ENCODE measurements around the gene IKZF4.
"Not testable (repeated sequence)": the region's sequence is repeated elsewhere in the genome, so short reads cannot be mapped to it uniquely, and the experiment has no call there.

IKZF4 gene

DNA sequence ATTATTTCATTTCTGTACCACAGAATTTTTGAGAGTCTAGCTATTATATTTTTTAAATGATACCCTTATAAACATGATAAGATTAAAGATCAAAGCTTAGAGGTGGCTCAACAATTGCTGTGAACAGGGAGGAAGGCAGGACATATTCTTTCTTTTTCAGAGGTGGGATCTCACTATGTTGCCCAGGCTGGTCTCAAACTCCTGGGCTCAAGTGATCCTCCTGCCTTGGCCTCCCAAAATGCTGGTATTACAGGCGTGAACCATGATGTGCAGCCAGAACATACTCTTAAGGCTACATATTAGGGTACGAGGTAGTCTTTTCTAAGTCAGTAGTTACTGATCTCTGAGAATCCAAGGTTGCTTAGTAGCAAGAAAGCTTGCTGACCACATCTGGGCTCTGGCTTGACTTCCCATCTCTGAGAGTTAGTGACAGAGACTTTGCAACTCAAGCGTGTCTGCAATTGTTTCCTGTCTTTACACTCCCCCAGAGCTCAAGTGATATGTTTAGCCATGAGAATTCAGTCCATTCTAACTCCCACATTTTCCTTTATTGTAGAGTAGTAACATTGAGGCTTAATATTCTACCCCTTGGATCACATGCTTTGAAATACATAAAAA lies 38.4 kb upstream of the IKZF4 start:
- H3K9me3 ChIP-seq (ENCODE audit: control insufficient read depth, low read length) = no peaks in the 10 kb centered on the region
- H3K27me3 ChIP-seq (replicated peaks; ENCODE audit: control insufficient read depth, insufficient read depth, low read length, poor library complexity, severe bottlenecking) = no peaks in the 10 kb centered on the region
- DNase-seq = no peak
- H3K4me1 ChIP-seq (ENCODE audit: control insufficient read depth, insufficient read depth, low read length, poor library complexity, severe bottlenecking) = no peaks in the 10 kb centered on the region
- H3K36me3 ChIP-seq (ENCODE audit: control insufficient read depth, insufficient read depth, low read length) = peaks cover 21% of the 10 kb centered on the region
- no peak overlapping the region for H3K4me3 ChIP-seq (ENCODE audit: insufficient read depth, low read depth, low read length, poor library complexity, severe bottlenecking)
- no peak overlapping the region for H3K27ac ChIP-seq (ENCODE audit: insufficient read depth, low read length, poor library complexity, severe bottlenecking)

DNA sequence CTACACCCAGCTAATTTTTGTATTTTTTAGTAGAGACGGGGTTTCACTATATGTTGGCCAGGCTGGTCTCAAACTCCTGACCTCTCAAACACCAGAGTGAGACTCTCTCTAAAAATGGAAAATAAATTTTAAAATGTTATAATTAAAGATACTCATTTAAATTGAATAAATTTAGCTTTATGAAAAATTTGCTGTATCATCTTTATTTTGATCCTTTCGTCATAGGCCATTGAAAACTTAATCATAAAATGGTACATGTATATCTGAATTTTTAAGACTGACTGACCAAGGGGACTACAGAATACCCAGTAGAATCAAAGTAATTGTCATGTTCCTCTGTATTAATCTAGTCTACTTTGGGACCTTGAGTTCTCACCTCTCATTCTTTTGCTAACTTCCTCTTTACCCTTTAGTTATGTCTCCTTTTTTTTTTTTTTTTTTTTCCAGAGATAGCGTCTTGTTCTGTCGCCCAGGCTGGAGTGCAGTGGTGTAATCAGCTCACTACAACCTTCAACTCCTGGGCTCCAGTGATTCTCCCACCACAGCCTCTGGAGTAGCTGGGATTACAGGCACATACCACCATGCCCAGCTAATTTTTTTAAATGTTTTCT lies 37.5 kb upstream of the IKZF4 start:
- H3K4me3 ChIP-seq (ENCODE audit: insufficient read depth, low read depth, low read length, poor library complexity, severe bottlenecking) = no peak overlapping the region
- H3K27ac ChIP-seq (ENCODE audit: insufficient read depth, low read length, poor library complexity, severe bottlenecking) = no peak overlapping the region
- no peaks in the 10 kb centered on the region for H3K27me3 ChIP-seq (replicated peaks; ENCODE audit: control insufficient read depth, insufficient read depth, low read length, poor library complexity, severe bottlenecking)
- H3K36me3 ChIP-seq (ENCODE audit: control insufficient read depth, insufficient read depth, low read length) = peaks cover 22% of the 10 kb centered on the region
- DNase-seq = no peak
- no peaks in the 10 kb centered on the region for H3K4me1 ChIP-seq (ENCODE audit: control insufficient read depth, insufficient read depth, low read length, poor library complexity, severe bottlenecking)
- H3K9me3 ChIP-seq (ENCODE audit: control insufficient read depth, low read length) = no peaks in the 10 kb centered on the region

DNA sequence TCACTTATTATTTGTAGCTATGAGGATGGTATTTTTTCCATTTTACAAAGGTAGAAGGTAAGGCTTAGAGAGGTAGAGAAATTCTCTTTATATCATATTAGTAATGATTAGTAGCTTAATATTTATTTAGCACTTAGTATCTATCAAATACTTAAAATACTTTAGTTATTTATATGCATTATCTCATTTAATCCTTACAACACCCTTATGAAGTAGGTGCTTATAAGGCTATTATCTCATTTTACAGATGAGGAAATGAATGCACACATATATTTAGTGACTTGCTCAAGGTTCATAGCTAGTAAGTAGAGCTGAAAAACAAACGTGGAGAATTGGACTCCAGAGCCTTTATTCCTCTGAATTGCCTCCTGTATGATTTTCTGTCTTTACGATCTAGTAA lies 36.0 kb upstream of the IKZF4 start:
- Histone ChIP-seq H3K9me3 (ENCODE audit: control insufficient read depth, low read length) (no peaks in the 10 kb centered on the region), H3K27ac (ENCODE audit: insufficient read depth, low read length, poor library complexity, severe bottlenecking) (no peak overlapping the region), H3K36me3 (ENCODE audit: control insufficient read depth, insufficient read depth, low read length) (peaks cover 27% of the 10 kb centered on the region), H3K4me1 (ENCODE audit: control insufficient read depth, insufficient read depth, low read length, poor library complexity, severe bottlenecking) (no peaks in the 10 kb centered on the region), H3K4me3 (ENCODE audit: insufficient read depth, low read depth, low read length, poor library complexity, severe bottlenecking) (no peak overlapping the region), H3K27me3 (replicated peaks; ENCODE audit: control insufficient read depth, insufficient read depth, low read length, poor library complexity, severe bottlenecking) (no peaks in the 10 kb centered on the region)
- DNase-seq = no peak

DNA sequence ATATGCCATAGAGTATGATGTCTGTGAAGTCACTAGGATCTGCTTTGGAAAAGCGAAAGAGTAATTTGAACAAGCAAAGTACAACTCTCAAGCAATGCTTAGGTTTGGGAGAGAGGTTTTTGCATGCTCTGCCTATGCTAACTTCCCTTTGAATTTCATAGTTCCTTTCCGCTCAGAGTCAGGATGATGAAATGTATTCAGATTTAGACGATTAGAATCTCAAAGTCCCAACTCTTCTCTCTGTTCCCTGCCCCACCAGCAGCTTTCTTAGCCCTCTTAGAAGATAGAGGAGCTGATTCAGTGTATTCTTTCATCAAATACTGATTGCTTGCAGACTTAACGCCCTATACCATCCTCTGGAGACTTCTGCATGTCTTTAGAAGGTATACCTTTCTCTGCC lies 35.5 kb upstream of the IKZF4 start:
- Histone ChIP-seq H3K27me3 (replicated peaks; ENCODE audit: control insufficient read depth, insufficient read depth, low read length, poor library complexity, severe bottlenecking) (no peaks in the 10 kb centered on the region), H3K36me3 (ENCODE audit: control insufficient read depth, insufficient read depth, low read length) (peaks cover 28% of the 10 kb centered on the region), H3K27ac (ENCODE audit: insufficient read depth, low read length, poor library complexity, severe bottlenecking) (no peak overlapping the region), H3K9me3 (ENCODE audit: control insufficient read depth, low read length) (no peaks in the 10 kb centered on the region), H3K4me1 (ENCODE audit: control insufficient read depth, insufficient read depth, low read length, poor library complexity, severe bottlenecking) (no peaks in the 10 kb centered on the region), H3K4me3 (ENCODE audit: insufficient read depth, low read depth, low read length, poor library complexity, severe bottlenecking) (no peak overlapping the region)
- no peak for DNase-seq

DNA sequence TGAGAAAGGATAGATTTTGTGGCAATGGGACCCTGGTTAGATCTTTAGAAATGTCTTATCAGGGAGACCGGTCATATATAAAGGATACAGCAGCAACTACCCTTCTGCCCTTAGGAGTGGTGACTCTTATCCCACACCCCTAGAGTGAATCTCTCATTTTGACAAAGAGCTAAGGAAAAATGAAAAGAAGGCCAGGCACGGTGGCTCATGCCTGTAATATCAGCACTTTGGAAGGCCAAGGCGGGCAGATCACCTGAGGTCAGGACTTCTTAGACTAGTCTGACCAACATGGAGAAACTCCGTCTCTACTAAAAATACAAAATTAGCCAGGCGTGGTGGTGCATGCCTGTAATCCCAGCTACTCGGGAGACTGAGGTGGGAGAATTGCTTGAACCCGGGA lies 34.9 kb upstream of the IKZF4 start:
- not testable (repeated sequence) for H3K27ac ChIP-seq (ENCODE audit: insufficient read depth, low read length, poor library complexity, severe bottlenecking); H3K9me3 ChIP-seq (ENCODE audit: control insufficient read depth, low read length); H3K4me3 ChIP-seq (ENCODE audit: insufficient read depth, low read depth, low read length, poor library complexity, severe bottlenecking); H3K27me3 ChIP-seq (replicated peaks; ENCODE audit: control insufficient read depth, insufficient read depth, low read length, poor library complexity, severe bottlenecking); H3K4me1 ChIP-seq (ENCODE audit: control insufficient read depth, insufficient read depth, low read length, poor library complexity, severe bottlenecking); DNase-seq
- H3K36me3 ChIP-seq (ENCODE audit: control insufficient read depth, insufficient read depth, low read length) = peaks cover 30% of the 10 kb centered on the region

DNA sequence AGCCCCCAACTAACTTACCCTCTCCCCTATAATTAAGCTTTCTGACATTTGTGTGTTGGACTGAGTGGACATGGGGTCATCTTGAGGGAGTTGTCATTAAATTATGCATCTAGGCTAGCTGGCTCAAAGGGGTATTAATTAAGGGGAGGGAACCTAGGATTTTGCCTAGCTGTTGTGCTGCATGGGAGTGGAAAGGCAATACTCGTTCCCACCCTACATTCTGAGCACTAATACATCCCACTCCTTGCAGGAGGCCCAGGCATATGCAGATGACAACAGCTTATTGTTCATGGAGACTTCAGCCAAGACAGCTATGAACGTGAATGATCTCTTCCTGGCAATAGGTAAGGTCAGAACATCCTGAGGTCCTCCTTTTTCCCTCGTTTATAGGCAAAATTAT lies 29.7 kb upstream of the IKZF4 start:
- DNase-seq = no peak
- Histone ChIP-seq H3K4me3 (ENCODE audit: insufficient read depth, low read depth, low read length, poor library complexity, severe bottlenecking) (no peak overlapping the region), H3K4me1 (ENCODE audit: control insufficient read depth, insufficient read depth, low read length, poor library complexity, severe bottlenecking) (no peaks in the 10 kb centered on the region), H3K9me3 (ENCODE audit: control insufficient read depth, low read length) (no peaks in the 10 kb centered on the region), H3K27ac (ENCODE audit: insufficient read depth, low read length, poor library complexity, severe bottlenecking) (no peak overlapping the region), H3K36me3 (ENCODE audit: control insufficient read depth, insufficient read depth, low read length) (peaks cover 49% of the 10 kb centered on the region), H3K27me3 (replicated peaks; ENCODE audit: control insufficient read depth, insufficient read depth, low read length, poor library complexity, severe bottlenecking) (no peaks in the 10 kb centered on the region)

DNA sequence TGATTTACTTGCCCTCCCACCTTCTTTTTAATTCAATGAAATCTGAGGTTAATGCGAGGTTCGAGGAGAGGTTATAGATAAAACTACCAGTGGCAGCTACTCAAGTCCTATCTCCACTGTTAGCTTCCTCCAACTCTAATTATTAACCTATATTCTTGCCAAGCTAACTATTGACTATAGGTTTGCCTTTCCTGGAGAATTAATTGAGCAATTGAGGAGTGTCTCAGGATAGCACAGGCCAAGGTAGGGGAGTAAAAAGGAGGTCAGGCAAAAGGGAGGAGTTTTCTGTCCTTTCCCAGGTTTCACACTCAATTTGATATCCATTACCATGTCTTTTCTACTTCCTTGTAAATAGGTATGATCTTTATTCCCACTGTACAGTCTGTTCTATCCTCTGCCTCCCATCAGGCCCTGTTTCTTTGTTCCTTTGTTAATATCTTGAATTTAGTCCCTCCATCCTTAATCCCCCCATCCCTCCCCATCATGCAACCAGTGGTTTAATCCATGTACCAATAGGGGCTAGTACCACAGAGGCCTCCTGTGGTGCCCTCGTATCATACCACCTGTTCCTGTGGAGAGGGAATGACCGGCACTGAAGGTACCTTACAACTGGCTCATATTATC lies 27.5 kb upstream of the IKZF4 start:
- Histone ChIP-seq H3K27me3 (replicated peaks; ENCODE audit: control insufficient read depth, insufficient read depth, low read length, poor library complexity, severe bottlenecking) (no peaks in the 10 kb centered on the region), H3K27ac (ENCODE audit: insufficient read depth, low read length, poor library complexity, severe bottlenecking) (no peak overlapping the region), H3K36me3 (ENCODE audit: control insufficient read depth, insufficient read depth, low read length) (peaks cover 45% of the 10 kb centered on the region), H3K4me3 (ENCODE audit: insufficient read depth, low read depth, low read length, poor library complexity, severe bottlenecking) (no peak overlapping the region), H3K9me3 (ENCODE audit: control insufficient read depth, low read length) (no peaks in the 10 kb centered on the region), H3K4me1 (ENCODE audit: control insufficient read depth, insufficient read depth, low read length, poor library complexity, severe bottlenecking) (peaks cover 6% of the 10 kb centered on the region)
- no peak for DNase-seq

DNA sequence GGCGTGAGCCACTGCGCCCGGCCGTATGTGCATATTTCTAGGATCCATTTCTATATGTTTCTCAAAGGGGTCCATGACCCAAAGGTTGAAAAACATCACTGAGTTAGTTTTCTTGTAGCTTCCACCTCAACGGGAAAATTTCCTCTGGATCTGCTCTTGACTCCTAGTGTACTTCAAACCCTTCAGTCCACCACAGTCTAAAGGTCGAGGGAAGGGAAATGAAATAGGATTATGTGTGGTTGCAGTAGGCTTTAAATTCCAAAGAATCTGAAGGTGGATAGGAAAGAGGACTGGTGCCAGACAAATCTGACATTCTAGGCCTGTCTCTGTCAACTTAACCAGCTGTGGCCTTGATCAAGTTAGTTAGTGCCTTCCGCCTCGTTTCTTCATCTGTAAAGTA lies 25.5 kb upstream of the IKZF4 start:
- no peak for DNase-seq
- H3K36me3 ChIP-seq (ENCODE audit: control insufficient read depth, insufficient read depth, low read length) = peaks cover 36% of the 10 kb centered on the region

DNA sequence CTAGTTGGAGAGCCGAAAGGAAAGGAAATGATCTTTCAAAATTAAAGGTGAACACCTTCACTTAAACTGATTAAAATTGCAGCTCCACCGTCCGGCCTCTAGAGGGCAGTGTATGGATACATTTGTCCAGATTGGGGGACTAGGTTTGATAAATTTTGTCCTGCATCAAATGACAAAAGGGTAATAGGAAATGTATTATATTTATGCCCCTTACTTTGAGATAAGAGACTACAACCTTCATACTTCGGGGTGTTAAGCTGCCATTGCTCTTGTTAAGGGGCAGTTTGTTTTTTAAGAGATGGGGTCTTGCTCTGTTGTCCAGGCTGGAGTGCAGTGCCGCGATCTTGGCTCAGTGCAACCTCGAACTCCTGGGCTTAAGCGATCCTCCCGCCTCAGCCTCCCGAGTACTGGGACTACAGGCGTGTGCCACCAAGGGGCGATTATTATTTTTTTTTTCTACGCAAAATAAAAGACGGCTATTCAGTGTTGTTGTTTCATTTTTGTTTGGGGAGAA lies 24.6 kb upstream of the IKZF4 start:
- Histone ChIP-seq H3K9me3 (ENCODE audit: control insufficient read depth, low read length) (no peaks in the 10 kb centered on the region), H3K4me3 (ENCODE audit: insufficient read depth, low read depth, low read length, poor library complexity, severe bottlenecking) (no peak overlapping the region), H3K36me3 (ENCODE audit: control insufficient read depth, insufficient read depth, low read length) (peaks cover 27% of the 10 kb centered on the region), H3K27me3 (replicated peaks; ENCODE audit: control insufficient read depth, insufficient read depth, low read length, poor library complexity, severe bottlenecking) (no peaks in the 10 kb centered on the region), H3K27ac (ENCODE audit: insufficient read depth, low read length, poor library complexity, severe bottlenecking) (no peak overlapping the region), H3K4me1 (ENCODE audit: control insufficient read depth, insufficient read depth, low read length, poor library complexity, severe bottlenecking) (peaks cover 6% of the 10 kb centered on the region)
- DNase-seq = peak; percentile 32 to 54 (median 35)

More for the DNA sequence above, 25.5 kb upstream of the IKZF4 start:
- Histone ChIP-seq H3K27me3 (replicated peaks; ENCODE audit: control insufficient read depth, insufficient read depth, low read length, poor library complexity, severe bottlenecking) (no peaks in the 10 kb centered on the region), H3K4me3 (ENCODE audit: insufficient read depth, low read depth, low read length, poor library complexity, severe bottlenecking) (no peak overlapping the region), H3K27ac (ENCODE audit: insufficient read depth, low read length, poor library complexity, severe bottlenecking) (no peak overlapping the region), H3K4me1 (ENCODE audit: control insufficient read depth, insufficient read depth, low read length, poor library complexity, severe bottlenecking) (peaks cover 6% of the 10 kb centered on the region), H3K9me3 (ENCODE audit: control insufficient read depth, low read length) (no peaks in the 10 kb centered on the region)

All from effector memory CD4-positive, alpha-beta T cell (primary cell).